Panc1 (cell line): ENCODE data around the gene ELMO1. TPM values are rescaled to one million over a fixed set of nuclear protein-coding genes. Genes with fewer than 3 reads are reported as not detected.

Experiments used
- ATAC-seq: fragments of 200-7000 bp; cut with Tn5 transposase; 2 replicates; pipeline ENCODE4 v1.9.1; 2020; ENCODE audit warnings: mild to moderate bottlenecking, moderate library complexity
- BruUV-seq: library from RNA; stranded (reverse); fragments of 400-500 nt; replicated peaks from 2 replicates; lab custom pipeline; 2021; lab: Mats Ljungman, UMichigan
- CTCF ChIA-PET: fragments of 300-600 bp; sonication (Branson Sonifier 250); formaldehyde crosslinking; loops from one replicate; lab custom pipeline; 2022; ENCODE audit warnings: antibody characterized with exemption; lab: Charles Lee
- POLR2A ChIA-PET: fragments of 300-600 bp; sonication (Branson Sonifier 250); formaldehyde crosslinking; loops from one replicate; lab custom pipeline; 2022; ENCODE audit warnings: antibody characterized with exemption; lab: Charles Lee
- DNase-seq: peaks from one replicate; pipeline ENCODE4 v3.0.0-alpha.2; 2010; ENCODE audit warnings: low read depth, low spot score
- H3K27ac ChIP-seq: 2 replicates; pipeline ENCODE4 v1.5.1; 2011; ENCODE audit warnings: mild to moderate bottlenecking, low read length, inconsistent platforms
- H3K27me3 ChIP-seq: fragments of 200-500 bp; sonication (Bioruptor generic); 2 replicates; pipeline ENCODE4 v1.6.0; 2014; ENCODE audit warnings: low read length, inconsistent platforms; ENCODE audit not compliant: control insufficient read depth, insufficient read depth
- H3K36me3 ChIP-seq: fragments of 200-500 bp; sonication (Bioruptor generic); 2 replicates; pipeline ENCODE4 v1.5.1; 2014; ENCODE audit warnings: inconsistent platforms, mild to moderate bottlenecking, low read length, moderate library complexity; ENCODE audit not compliant: control insufficient read depth, insufficient read depth
- H3K4me1 ChIP-seq: 2 replicates; pipeline ENCODE4 v1.5.1; 2011; ENCODE audit warnings: inconsistent platforms, mild to moderate bottlenecking, low read length, moderate library complexity; ENCODE audit not compliant: control insufficient read depth, insufficient read depth
- H3K4me3 ChIP-seq, 2 experiments: 2 replicates each; pipeline ENCODE4 v1.5.1; 2011 to 2012; ENCODE audit warnings: low read depth in 2 of 2, low read length in 2 of 2, mild to moderate bottlenecking in 2 of 2, inconsistent platforms in 1 of 2, moderate library complexity in 1 of 2
- H3K9me3 ChIP-seq: fragments of 200-500 bp; sonication (Bioruptor generic); 2 replicates; pipeline ENCODE4 v1.5.1; 2014; ENCODE audit warnings: low read depth, mild to moderate bottlenecking, inconsistent platforms, low read length, moderate library complexity; ENCODE audit not compliant: control insufficient read depth, insufficient read depth
- POLR2AphosphoS5 ChIP-seq: IDR thresholded peaks from 2 replicates; pipeline ENCODE4 v1.6.1; 2012; ENCODE audit warnings: mild to moderate bottlenecking, low read depth, low read length, moderate library complexity
- SIN3A ChIP-seq: IDR thresholded peaks from 2 replicates; pipeline ENCODE4 v1.6.1; 2012; ENCODE audit warnings: low read depth, mild to moderate bottlenecking, low read length, moderate library complexity, borderline replicate concordance; ENCODE audit not compliant: insufficient read depth
- TCF7L2 ChIP-seq: IDR thresholded peaks from 2 replicates; pipeline ENCODE4 v1.6.1; 2011; ENCODE audit warnings: mild to moderate bottlenecking, low read depth, low read length, inconsistent platforms
- in situ Hi-C: cut with HindIII; loops from 2 replicates; pipeline ENCODE4 v1.10.0; 2016; ENCODE audit warnings: low sequenced_read_pairs, low pct_unique_long_range_greater_than_20kb
- intact Hi-C: fragments of 100-400 bp; cut with micrococcal nuclease; formaldehyde crosslinking; loops from one replicate; pipeline ENCODE4 v1.10.0; 2022; ENCODE audit not compliant: unreplicated experiment
- total RNA-seq: library from RNA; stranded (reverse); gene quantifications from one replicate; pipeline ENCODE4 v1.2.1, GENCODE V29; 2021; ENCODE audit not compliant: unreplicated experiment
- TF ChIP-seq, protein P1 (sequence below), 2 experiments: IDR thresholded peaks; 2 replicates each; pipeline ENCODE4 v1.6.1; 2011 to 2012; ENCODE audit warnings: low read depth in 2 of 2, control low read depth in 1 of 2, low read length in 1 of 2, mild to moderate bottlenecking in 1 of 2, moderate library complexity in 1 of 2; ENCODE audit not compliant: insufficient read depth in 1 of 2
- TF ChIP-seq, protein P2 (sequence below): fragments of 450-650 bp; IDR thresholded peaks from 2 replicates; pipeline ENCODE4 v1.5.1; 2017; ENCODE audit warnings: mild to moderate bottlenecking

ELMO1 gene
- total RNA-seq, 1 experiment from 2014 or later: 0.80 TPM

DNA sequence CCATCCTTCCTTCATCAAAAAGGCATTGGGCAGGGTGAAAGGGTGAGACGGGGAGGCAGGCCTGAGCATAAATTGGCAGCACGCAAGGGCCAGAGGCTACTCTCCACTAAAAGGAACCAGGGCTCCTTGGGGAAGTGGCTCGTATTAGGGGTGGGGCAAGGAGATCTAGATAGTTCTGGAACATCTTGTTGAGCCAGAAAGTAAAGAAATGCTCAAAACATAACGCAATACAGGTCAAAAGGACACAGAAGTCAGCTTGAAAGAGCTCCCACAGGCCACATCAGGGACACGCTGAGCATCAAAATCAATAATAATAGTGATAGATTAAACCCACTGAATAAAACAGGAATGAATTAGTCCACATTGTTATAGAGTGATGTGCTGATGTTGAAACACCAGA is 203.1 kb downstream of the ELMO1 start:
- peaks cover 4% of the 10 kb centered on the region for H3K27me3 ChIP-seq
- no TSS peak for BruUV-seq
- TF ChIP-seq, protein P1, sequence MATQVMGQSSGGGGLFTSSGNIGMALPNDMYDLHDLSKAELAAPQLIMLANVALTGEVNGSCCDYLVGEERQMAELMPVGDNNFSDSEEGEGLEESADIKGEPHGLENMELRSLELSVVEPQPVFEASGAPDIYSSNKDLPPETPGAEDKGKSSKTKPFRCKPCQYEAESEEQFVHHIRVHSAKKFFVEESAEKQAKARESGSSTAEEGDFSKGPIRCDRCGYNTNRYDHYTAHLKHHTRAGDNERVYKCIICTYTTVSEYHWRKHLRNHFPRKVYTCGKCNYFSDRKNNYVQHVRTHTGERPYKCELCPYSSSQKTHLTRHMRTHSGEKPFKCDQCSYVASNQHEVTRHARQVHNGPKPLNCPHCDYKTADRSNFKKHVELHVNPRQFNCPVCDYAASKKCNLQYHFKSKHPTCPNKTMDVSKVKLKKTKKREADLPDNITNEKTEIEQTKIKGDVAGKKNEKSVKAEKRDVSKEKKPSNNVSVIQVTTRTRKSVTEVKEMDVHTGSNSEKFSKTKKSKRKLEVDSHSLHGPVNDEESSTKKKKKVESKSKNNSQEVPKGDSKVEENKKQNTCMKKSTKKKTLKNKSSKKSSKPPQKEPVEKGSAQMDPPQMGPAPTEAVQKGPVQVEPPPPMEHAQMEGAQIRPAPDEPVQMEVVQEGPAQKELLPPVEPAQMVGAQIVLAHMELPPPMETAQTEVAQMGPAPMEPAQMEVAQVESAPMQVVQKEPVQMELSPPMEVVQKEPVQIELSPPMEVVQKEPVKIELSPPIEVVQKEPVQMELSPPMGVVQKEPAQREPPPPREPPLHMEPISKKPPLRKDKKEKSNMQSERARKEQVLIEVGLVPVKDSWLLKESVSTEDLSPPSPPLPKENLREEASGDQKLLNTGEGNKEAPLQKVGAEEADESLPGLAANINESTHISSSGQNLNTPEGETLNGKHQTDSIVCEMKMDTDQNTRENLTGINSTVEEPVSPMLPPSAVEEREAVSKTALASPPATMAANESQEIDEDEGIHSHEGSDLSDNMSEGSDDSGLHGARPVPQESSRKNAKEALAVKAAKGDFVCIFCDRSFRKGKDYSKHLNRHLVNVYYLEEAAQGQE (IDR thresholded peaks at IDR 0.05; ENCODE audit: insufficient read depth in 1 of 2, low read depth in 2 of 2, low read length in 1 of 2): no peak
- TF ChIP-seq POLR2AphosphoS5: no peak
- TF ChIP-seq TCF7L2: no peak
- TF ChIP-seq SIN3A: no peak
- TF ChIP-seq, protein P2, sequence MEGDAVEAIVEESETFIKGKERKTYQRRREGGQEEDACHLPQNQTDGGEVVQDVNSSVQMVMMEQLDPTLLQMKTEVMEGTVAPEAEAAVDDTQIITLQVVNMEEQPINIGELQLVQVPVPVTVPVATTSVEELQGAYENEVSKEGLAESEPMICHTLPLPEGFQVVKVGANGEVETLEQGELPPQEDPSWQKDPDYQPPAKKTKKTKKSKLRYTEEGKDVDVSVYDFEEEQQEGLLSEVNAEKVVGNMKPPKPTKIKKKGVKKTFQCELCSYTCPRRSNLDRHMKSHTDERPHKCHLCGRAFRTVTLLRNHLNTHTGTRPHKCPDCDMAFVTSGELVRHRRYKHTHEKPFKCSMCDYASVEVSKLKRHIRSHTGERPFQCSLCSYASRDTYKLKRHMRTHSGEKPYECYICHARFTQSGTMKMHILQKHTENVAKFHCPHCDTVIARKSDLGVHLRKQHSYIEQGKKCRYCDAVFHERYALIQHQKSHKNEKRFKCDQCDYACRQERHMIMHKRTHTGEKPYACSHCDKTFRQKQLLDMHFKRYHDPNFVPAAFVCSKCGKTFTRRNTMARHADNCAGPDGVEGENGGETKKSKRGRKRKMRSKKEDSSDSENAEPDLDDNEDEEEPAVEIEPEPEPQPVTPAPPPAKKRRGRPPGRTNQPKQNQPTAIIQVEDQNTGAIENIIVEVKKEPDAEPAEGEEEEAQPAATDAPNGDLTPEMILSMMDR: no peak
- H3K36me3 ChIP-seq: no peaks in the 10 kb centered on the region
- H3K4me1 ChIP-seq: no peaks in the 10 kb centered on the region
- ChIA-PET CTCF (no interaction called here), POLR2A (no interaction called here)
- intact Hi-C loops (no loop called here), in situ Hi-C loops (no loop called here)
- no peaks in the 10 kb centered on the region for H3K9me3 ChIP-seq
- H3K4me3 ChIP-seq: no peak overlapping the region
- no peak for ATAC-seq
- H3K27ac ChIP-seq: no peak overlapping the region
- no peak for DNase-seq

GRCh38 chr7:37236906-37237305 is 211.8 kb downstream of the ELMO1 start:
- CTCF ChIA-PET: no interaction called here

More at GRCh38 chr7:37236906-37237305, 211.8 kb downstream of the ELMO1 start:
- no TSS peak for BruUV-seq
- POLR2A ChIA-PET: no interaction called here
- Histone ChIP-seq H3K9me3 (no peaks in the 10 kb centered on the region), H3K27me3 (peaks cover 28% of the 10 kb centered on the region), H3K27ac (no peak overlapping the region), H3K36me3 (no peaks in the 10 kb centered on the region), H3K4me3 (no peak overlapping the region), H3K4me1 (no peaks in the 10 kb centered on the region)
- intact Hi-C loops (loop anchor here (5.0 kb wide), 1 partner anchor 595 kb away; no protein-coding TSS in a partner anchor), in situ Hi-C loops (no loop called here)
- no peak for DNase-seq
- ATAC-seq: no peak
- TF ChIP-seq, protein P2: no peak
- TF ChIP-seq, protein P1 (IDR thresholded peaks at IDR 0.05; ENCODE audit: insufficient read depth in 1 of 2, low read depth in 2 of 2, low read length in 1 of 2): no peak
- TF ChIP-seq SIN3A (no peak), POLR2AphosphoS5 (no peak), TCF7L2 (no peak)
